Thoracic aorta (tissue), 2 donors: Measurements from ENCODE around the gene NUP210. TPM values are rescaled to one million over a fixed set of nuclear protein-coding genes. Genes with fewer than 3 reads are reported as not detected.

Experiments used
- ATAC-seq: fragments of 150-250 bp; one replicate; pipeline ENCODE4 v1.8.0; 2017; ENCODE audit warnings: low read depth; ENCODE audit not compliant: insufficient number of reproducible peaks, low FRiP score
- DNase-seq: peaks from one replicate; pipeline ENCODE4 v3.0.0-alpha.2; 2020; ENCODE audit warnings: low spot score
- H3K27ac ChIP-seq, 2 donors: fragments of 200-600 bp; sonication (generic); 1 replicate in 1 of 2; 2 replicates in 1 of 2; pipeline ENCODE4 v1.5.1; 2016; ENCODE audit warnings: mild to moderate bottlenecking in 2 of 2, moderate library complexity in 2 of 2
- H3K27me3 ChIP-seq: fragments of 200-600 bp; sonication (generic); replicated peaks from 2 replicates; pipeline ENCODE4 v1.6.0; 2016; ENCODE audit warnings: mild to moderate bottlenecking; ENCODE audit not compliant: insufficient read depth
- H3K36me3 ChIP-seq: fragments of 200-600 bp; sonication (generic); one replicate; pipeline ENCODE4 v1.5.1; 2016
- H3K4me1 ChIP-seq, 2 donors: fragments of 200-600 bp; sonication (generic); 1 replicate in 1 of 2; 2 replicates in 1 of 2; pipeline versions ENCODE4 v1.5.1 to v1.6.0; 2016; ENCODE audit warnings: low read depth in 2 of 2, mild to moderate bottlenecking in 1 of 2; ENCODE audit not compliant: control insufficient read depth in 1 of 2
- H3K4me3 ChIP-seq: fragments of 200-600 bp; sonication (generic); 2 replicates; pipeline ENCODE4 v1.5.1; 2016; ENCODE audit warnings: mild to moderate bottlenecking
- H3K9me3 ChIP-seq: fragments of 200-600 bp; sonication (generic); 2 replicates; pipeline ENCODE4 v1.5.1; 2016
- CTCF ChIP-seq: fragments of 200-600 bp; sonication (generic); IDR thresholded peaks from one replicate; pipeline ENCODE4 v1.5.1; 2019; ENCODE audit warnings: antibody characterized with exemption
- total RNA-seq, 2 donors: library from RNA; depleted of rRNA; stranded (reverse); fragments of >200 nt; gene quantifications; one replicate each; pipeline versions ENCODE4 v1.1.0 to v1.2.3, GENCODE V29; 2016

Gene NUP210
- total RNA-seq, 2 donors from 2014 or later, result 3.7 to 4.3 TPM

DNA sequence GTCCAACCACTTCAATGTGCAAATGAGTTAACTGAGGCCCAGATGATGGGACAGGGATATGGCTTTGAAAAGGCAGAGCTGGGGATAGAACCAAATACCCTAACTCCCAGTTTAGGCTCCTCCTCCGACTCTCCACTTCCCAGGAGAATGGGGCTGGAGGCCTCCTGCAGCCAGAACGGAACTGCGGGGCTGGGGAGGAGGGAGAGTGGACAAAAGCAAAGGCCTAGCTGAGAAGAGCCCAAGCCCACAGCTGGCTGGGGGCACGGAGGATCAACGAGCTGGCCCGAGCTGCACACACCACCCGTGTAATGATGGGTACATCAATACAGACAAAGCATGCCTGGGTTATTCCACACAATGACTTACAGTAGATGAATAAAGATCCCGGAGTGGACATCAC lies 74.8 kb downstream of the NUP210 start:
- Histone ChIP-seq H3K36me3 (no peaks in the 10 kb centered on the region), H3K9me3 (no peaks in the 10 kb centered on the region), H3K4me1 (no peaks in the 10 kb centered on the region), H3K27me3 (no peaks in the 10 kb centered on the region), H3K27ac (no peak overlapping the region), H3K4me3 (no peak overlapping the region)
- no peak for ATAC-seq
- TF ChIP-seq CTCF, result no peak
- no peak for DNase-seq

- no peak overlapping the region for H3K27ac ChIP-seq
- H3K27me3 ChIP-seq, result no peaks in the 10 kb centered on the region
- DNase-seq (no peak), ATAC-seq (no peak)
- H3K4me1 ChIP-seq, result no peaks in the 10 kb centered on the region
- H3K36me3 ChIP-seq, result no peaks in the 10 kb centered on the region
- no peak overlapping the region for H3K4me3 ChIP-seq
- no peak for TF ChIP-seq CTCF
- no peaks in the 10 kb centered on the region for H3K9me3 ChIP-seq
Observed at GRCh38 chr3:13344663-13345062, 75.5 kb downstream of the NUP210 start.

GRCh38 chr3:13343601-13344000 lies 76.5 kb downstream of the NUP210 start:
- H3K36me3 ChIP-seq, result no peaks in the 10 kb centered on the region
- H3K4me1 ChIP-seq, result no peaks in the 10 kb centered on the region
- H3K4me3 ChIP-seq, result no peak overlapping the region
- ATAC-seq, result no peak
- no peaks in the 10 kb centered on the region for H3K27me3 ChIP-seq
- H3K27ac ChIP-seq, result no peak overlapping the region
- no peak for DNase-seq
- no peak for TF ChIP-seq CTCF
- H3K9me3 ChIP-seq, result no peaks in the 10 kb centered on the region

DNA sequence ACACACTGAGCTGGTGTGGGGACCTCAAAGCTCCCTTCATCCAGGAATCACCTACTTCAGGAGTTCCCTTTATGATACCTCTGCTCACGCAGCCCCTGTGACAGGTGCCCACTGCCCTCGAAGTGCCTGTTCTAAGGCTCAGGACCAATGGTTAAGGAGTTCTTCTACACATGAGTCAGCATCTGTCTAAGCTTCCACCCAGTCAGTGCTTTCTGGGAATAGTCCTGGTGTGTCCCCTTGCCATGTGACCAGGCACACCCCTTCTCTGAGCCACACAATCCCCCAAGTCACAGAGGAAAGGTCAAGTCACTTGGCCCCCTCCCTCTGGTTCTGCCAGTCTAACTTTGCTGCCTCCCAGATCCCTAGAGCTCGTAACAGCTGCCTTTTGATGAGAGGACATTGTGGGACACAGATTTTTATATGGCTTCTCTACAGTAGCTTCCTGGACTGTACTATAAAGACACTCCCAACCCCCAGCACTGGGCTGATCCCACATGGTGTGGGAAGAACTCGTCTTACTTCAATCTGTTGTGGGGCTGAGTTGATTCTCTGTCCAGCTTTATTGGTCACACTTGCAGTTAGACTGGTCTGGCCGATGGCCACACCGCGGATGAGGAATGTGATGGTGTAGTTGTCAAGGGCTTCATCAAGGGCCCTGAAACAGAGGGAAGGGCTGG lies 78.8 kb downstream of the NUP210 start:
- H3K4me3 ChIP-seq, result no peak overlapping the region
- no peaks in the 10 kb centered on the region for H3K27me3 ChIP-seq
- H3K27ac ChIP-seq, result no peak overlapping the region
- no peaks in the 10 kb centered on the region for H3K9me3 ChIP-seq
- DNase-seq (no peak), ATAC-seq (no peak)
- H3K4me1 ChIP-seq, result no peaks in the 10 kb centered on the region
- no peaks in the 10 kb centered on the region for H3K36me3 ChIP-seq
- TF ChIP-seq CTCF, result no peak

GRCh38 chr3:13339833-13340232 lies 80.3 kb downstream of the NUP210 start:
- H3K4me3 ChIP-seq, result no peak overlapping the region
- no peak for TF ChIP-seq CTCF
- H3K36me3 ChIP-seq, result no peaks in the 10 kb centered on the region
- no peak overlapping the region for H3K27ac ChIP-seq
- ATAC-seq (no peak), DNase-seq (no peak)
- H3K27me3 ChIP-seq, result no peaks in the 10 kb centered on the region
- no peaks in the 10 kb centered on the region for H3K4me1 ChIP-seq
- H3K9me3 ChIP-seq, result no peaks in the 10 kb centered on the region
